Measurements from ENCODE around the gene CDYL.

- TF ChIP-seq CTCF (IDR thresholded peaks at IDR 0.05 in 4 of 5, conservative IDR thresholded peaks at IDR 0.05 in 1 of 5) (no peak), POLR2A (IDR thresholded peaks at IDR 0.05) (no peak)
Observed at GRCh38 chr6:4890627-4891026, 114.4 kb downstream of the CDYL start.

Data from gastrocnemius medialis (tissue), 4 donors.